ENCODE results near the gene APOBEC2.
A peak's percentile ranks its signal among the peaks of the same experiment; 100 is the strongest.

DNA sequence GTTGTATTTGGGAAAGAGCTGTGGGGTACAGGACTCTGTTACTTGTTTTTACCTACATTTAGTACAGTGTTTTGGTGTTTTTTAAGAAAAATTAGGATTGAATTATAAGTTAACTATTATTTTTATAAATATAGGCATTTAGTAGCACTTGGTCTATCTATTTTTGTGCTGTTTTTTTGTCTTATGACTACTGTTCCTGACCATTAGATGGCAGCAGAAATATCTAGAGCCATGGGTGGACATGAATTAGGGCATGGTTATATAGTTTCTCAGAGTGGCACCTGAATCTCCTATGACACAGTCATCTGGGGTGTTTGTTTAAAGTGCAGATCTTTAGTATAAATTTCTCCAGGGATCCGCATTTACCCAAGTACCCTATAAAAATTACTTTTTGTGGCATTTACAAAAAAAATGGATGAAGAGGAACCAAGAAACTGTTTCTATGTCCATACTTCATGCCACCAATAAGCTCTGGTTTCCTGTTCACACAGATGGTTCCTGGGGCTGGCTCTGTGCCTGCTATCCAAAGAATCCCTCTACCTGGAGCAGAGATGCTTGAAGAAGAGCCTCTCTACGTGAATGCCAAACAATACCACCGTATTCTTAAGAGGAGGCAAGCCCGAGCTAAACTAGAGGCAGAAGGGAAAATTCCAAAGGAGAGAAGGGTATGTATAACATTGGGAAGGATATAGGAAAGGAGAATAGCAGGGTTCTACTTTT is 39.6 kb downstream of the APOBEC2 start:
- TF ChIP-seq EZH2phosphoT487 (IDR thresholded peaks at IDR 0.05; ENCODE audit: borderline replicate concordance), result no peak
- TF ChIP-seq, protein P1, sequence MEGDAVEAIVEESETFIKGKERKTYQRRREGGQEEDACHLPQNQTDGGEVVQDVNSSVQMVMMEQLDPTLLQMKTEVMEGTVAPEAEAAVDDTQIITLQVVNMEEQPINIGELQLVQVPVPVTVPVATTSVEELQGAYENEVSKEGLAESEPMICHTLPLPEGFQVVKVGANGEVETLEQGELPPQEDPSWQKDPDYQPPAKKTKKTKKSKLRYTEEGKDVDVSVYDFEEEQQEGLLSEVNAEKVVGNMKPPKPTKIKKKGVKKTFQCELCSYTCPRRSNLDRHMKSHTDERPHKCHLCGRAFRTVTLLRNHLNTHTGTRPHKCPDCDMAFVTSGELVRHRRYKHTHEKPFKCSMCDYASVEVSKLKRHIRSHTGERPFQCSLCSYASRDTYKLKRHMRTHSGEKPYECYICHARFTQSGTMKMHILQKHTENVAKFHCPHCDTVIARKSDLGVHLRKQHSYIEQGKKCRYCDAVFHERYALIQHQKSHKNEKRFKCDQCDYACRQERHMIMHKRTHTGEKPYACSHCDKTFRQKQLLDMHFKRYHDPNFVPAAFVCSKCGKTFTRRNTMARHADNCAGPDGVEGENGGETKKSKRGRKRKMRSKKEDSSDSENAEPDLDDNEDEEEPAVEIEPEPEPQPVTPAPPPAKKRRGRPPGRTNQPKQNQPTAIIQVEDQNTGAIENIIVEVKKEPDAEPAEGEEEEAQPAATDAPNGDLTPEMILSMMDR (conservative IDR thresholded peaks at IDR 0.05; ENCODE audit: low read length), result peak; percentile 58

Measured in Loucy (cell line).